ENCODE data around the gene HEG1.

Gene HEG1

GRCh38 chr3:124981472-124981871 lies 74.3 kb downstream of the HEG1 start:
- no peaks in the 10 kb centered on the region for H3K79me1 ChIP-seq (ENCODE audit: low read depth, low read length)
- no peak for DNase-seq (ENCODE audit: low spot score)
- H2BK5ac ChIP-seq (ENCODE audit: low read length) = no peak overlapping the region
- no peak overlapping the region for H4K8ac ChIP-seq (ENCODE audit: low read depth, low read length)
- no peak overlapping the region for H2BK12ac ChIP-seq (ENCODE audit: low read length)
- WGBS, 2 donors (ENCODE audit: extremely low coverage in 2 of 2, insufficient read length in 2 of 2, insufficient replicate concordance in 1 of 2) = no CpG with 5 or more reads among the region's 5 CpGs
- H3K18ac ChIP-seq (ENCODE audit: low read length) = no peak overlapping the region
- H3K36me3 ChIP-seq (replicated peaks in 1 of 2; ENCODE audit: control insufficient read depth in 2 of 2, insufficient read depth in 2 of 2, low read length in 2 of 2) = peaks cover 0 to 39% of the 10 kb centered on the region in 2 donors
- no peak overlapping the region for H4K91ac ChIP-seq (ENCODE audit: low read depth, low read length, poor library complexity)
- H3K9me3 ChIP-seq (replicated peaks in 1 of 2; ENCODE audit: control insufficient read depth in 2 of 2, insufficient read depth in 1 of 2, low read depth in 1 of 2, low read length in 2 of 2) = no peaks in the 10 kb centered on the region
- no peak overlapping the region for H2AFZ ChIP-seq (ENCODE audit: low read length)
- no peaks in the 10 kb centered on the region for H3K4me1 ChIP-seq (ENCODE audit: control insufficient read depth in 2 of 2, insufficient read depth in 1 of 2, low read depth in 1 of 2, low read length in 2 of 2)
- H3K4me3 ChIP-seq (ENCODE audit: low read length in 2 of 2) = no peak overlapping the region
- no peaks in the 10 kb centered on the region for H3K27me3 ChIP-seq (ENCODE audit: control insufficient read depth in 3 of 3, insufficient read depth in 3 of 3, low read depth in 1 of 3, low read length in 3 of 3)
- H3K4me2 ChIP-seq (ENCODE audit: insufficient read depth, low read length, poor library complexity, severe bottlenecking) = no peak overlapping the region
- H3K14ac ChIP-seq (ENCODE audit: low read length) = no peak overlapping the region
- no peak overlapping the region for H2AK5ac ChIP-seq (ENCODE audit: low read depth, low read length)
- H2BK120ac ChIP-seq (ENCODE audit: low read depth, low read length) = no peak overlapping the region
- H3K27ac ChIP-seq (replicated peaks; ENCODE audit: low read length) = no peak overlapping the region
- no peak overlapping the region for H3K4ac ChIP-seq (ENCODE audit: low read length)
- H3K23ac ChIP-seq (ENCODE audit: low read depth, low read length, poor library complexity) = no peak overlapping the region
- H2BK15ac ChIP-seq (ENCODE audit: low read length) = no peak overlapping the region
- no peak overlapping the region for H3K9ac ChIP-seq (ENCODE audit: low read depth, low read length, poor library complexity)

GRCh38 chr3:124978627-124979026 lies 77.2 kb downstream of the HEG1 start:
- no peak overlapping the region for H2BK5ac ChIP-seq (ENCODE audit: low read length)
- no peak overlapping the region for H2AK5ac ChIP-seq (ENCODE audit: low read depth, low read length)
- no peak overlapping the region for H3K9ac ChIP-seq (ENCODE audit: low read depth, low read length, poor library complexity)
- H3K79me1 ChIP-seq (ENCODE audit: low read depth, low read length) = no peaks in the 10 kb centered on the region
- no peak overlapping the region for H3K4ac ChIP-seq (ENCODE audit: low read length)
- no peak overlapping the region for H3K4me2 ChIP-seq (ENCODE audit: insufficient read depth, low read length, poor library complexity, severe bottlenecking)
- H3K9me3 ChIP-seq (replicated peaks in 1 of 2; ENCODE audit: control insufficient read depth in 2 of 2, insufficient read depth in 1 of 2, low read depth in 1 of 2, low read length in 2 of 2) = no peaks in the 10 kb centered on the region
- H3K27ac ChIP-seq (replicated peaks; ENCODE audit: low read length) = no peak overlapping the region
- no peak overlapping the region for H3K23ac ChIP-seq (ENCODE audit: low read depth, low read length, poor library complexity)
- no CpG with 5 or more reads among the region's 7 CpGs for WGBS, 2 donors (ENCODE audit: extremely low coverage in 2 of 2, insufficient read length in 2 of 2, insufficient replicate concordance in 1 of 2)
- no peak overlapping the region for H3K14ac ChIP-seq (ENCODE audit: low read length)
- no peak overlapping the region for H2AFZ ChIP-seq (ENCODE audit: low read length)
- no peak overlapping the region for H4K8ac ChIP-seq (ENCODE audit: low read depth, low read length)
- H4K91ac ChIP-seq (ENCODE audit: low read depth, low read length, poor library complexity) = no peak overlapping the region
- DNase-seq (ENCODE audit: low spot score) = no peak
- no peak overlapping the region for H3K4me3 ChIP-seq (ENCODE audit: low read length in 2 of 2)
- H3K18ac ChIP-seq (ENCODE audit: low read length) = no peak overlapping the region
- H3K27me3 ChIP-seq (ENCODE audit: control insufficient read depth in 3 of 3, insufficient read depth in 3 of 3, low read depth in 1 of 3, low read length in 3 of 3) = no peaks in the 10 kb centered on the region
- no peak overlapping the region for H2BK15ac ChIP-seq (ENCODE audit: low read length)
- no peaks in the 10 kb centered on the region for H3K4me1 ChIP-seq (ENCODE audit: control insufficient read depth in 2 of 2, insufficient read depth in 1 of 2, low read depth in 1 of 2, low read length in 2 of 2)
- H2BK120ac ChIP-seq (ENCODE audit: low read depth, low read length) = no peak overlapping the region
- H3K36me3 ChIP-seq (replicated peaks in 1 of 2; ENCODE audit: control insufficient read depth in 2 of 2, insufficient read depth in 2 of 2, low read length in 2 of 2) = peaks cover 0 to 31% of the 10 kb centered on the region in 2 donors
- no peak overlapping the region for H2BK12ac ChIP-seq (ENCODE audit: low read length)

- Histone ChIP-seq H2AK5ac (ENCODE audit: low read depth, low read length) (no peak overlapping the region), H3K4me3 (ENCODE audit: low read length in 2 of 2) (no peak overlapping the region), H2BK15ac (ENCODE audit: low read length) (no peak overlapping the region), H3K9me3 (replicated peaks in 1 of 2; ENCODE audit: control insufficient read depth in 2 of 2, insufficient read depth in 1 of 2, low read depth in 1 of 2, low read length in 2 of 2) (no peaks in the 10 kb centered on the region), H3K18ac (ENCODE audit: low read length) (no peak overlapping the region), H3K14ac (ENCODE audit: low read length) (no peak overlapping the region), H3K9ac (ENCODE audit: low read depth, low read length, poor library complexity) (no peak overlapping the region), H3K27ac (replicated peaks; ENCODE audit: low read length) (no peak overlapping the region), H3K4me2 (ENCODE audit: insufficient read depth, low read length, poor library complexity, severe bottlenecking) (no peak overlapping the region), H2BK12ac (ENCODE audit: low read length) (no peak overlapping the region), H3K36me3 (replicated peaks in 1 of 2; ENCODE audit: control insufficient read depth in 2 of 2, insufficient read depth in 2 of 2, low read length in 2 of 2) (peaks cover 2 to 43% of the 10 kb centered on the region in 2 donors), H3K23ac (ENCODE audit: low read depth, low read length, poor library complexity) (no peak overlapping the region), H2BK120ac (ENCODE audit: low read depth, low read length) (no peak overlapping the region), H4K8ac (ENCODE audit: low read depth, low read length) (no peak overlapping the region), H3K4ac (ENCODE audit: low read length) (no peak overlapping the region), H2BK5ac (ENCODE audit: low read length) (no peak overlapping the region), H3K27me3 (ENCODE audit: control insufficient read depth in 3 of 3, insufficient read depth in 3 of 3, low read depth in 1 of 3, low read length in 3 of 3) (no peaks in the 10 kb centered on the region), H4K91ac (ENCODE audit: low read depth, low read length, poor library complexity) (no peak overlapping the region), H3K79me1 (ENCODE audit: low read depth, low read length) (no peaks in the 10 kb centered on the region), H3K4me1 (ENCODE audit: control insufficient read depth in 2 of 2, insufficient read depth in 1 of 2, low read depth in 1 of 2, low read length in 2 of 2) (no peaks in the 10 kb centered on the region), H2AFZ (ENCODE audit: low read length) (no peak overlapping the region)
- WGBS, 2 donors (ENCODE audit: extremely low coverage in 2 of 2, insufficient read length in 2 of 2, insufficient replicate concordance in 1 of 2) = no CpG with 5 or more reads among the region's 6 CpGs
- DNase-seq (ENCODE audit: low spot score) = no peak
These were observed 79.4 kb downstream of the HEG1 start for GRCh38 chr3:124976383-124976782.

- no peak overlapping the region for H2BK12ac ChIP-seq (ENCODE audit: low read length)
- no peaks in the 10 kb centered on the region for H3K79me1 ChIP-seq (ENCODE audit: low read depth, low read length)
- peaks cover 7 to 59% of the 10 kb centered on the region in 2 donors for H3K36me3 ChIP-seq (replicated peaks in 1 of 2; ENCODE audit: control insufficient read depth in 2 of 2, insufficient read depth in 2 of 2, low read length in 2 of 2)
- DNase-seq (ENCODE audit: low spot score) = no peak
- H3K4me2 ChIP-seq (ENCODE audit: insufficient read depth, low read length, poor library complexity, severe bottlenecking) = no peak overlapping the region
- H2AFZ ChIP-seq (ENCODE audit: low read length) = no peak overlapping the region
- no peak overlapping the region for H2BK5ac ChIP-seq (ENCODE audit: low read length)
- H3K14ac ChIP-seq (ENCODE audit: low read length) = no peak overlapping the region
- H4K91ac ChIP-seq (ENCODE audit: low read depth, low read length, poor library complexity) = no peak overlapping the region
- no peak overlapping the region for H4K8ac ChIP-seq (ENCODE audit: low read depth, low read length)
- no peak overlapping the region for H3K4me3 ChIP-seq (ENCODE audit: low read length in 2 of 2)
- H2AK5ac ChIP-seq (ENCODE audit: low read depth, low read length) = no peak overlapping the region
- no peaks in the 10 kb centered on the region for H3K4me1 ChIP-seq (ENCODE audit: control insufficient read depth in 2 of 2, insufficient read depth in 1 of 2, low read depth in 1 of 2, low read length in 2 of 2)
- WGBS, 2 donors (ENCODE audit: extremely low coverage in 2 of 2, insufficient read length in 2 of 2, insufficient replicate concordance in 1 of 2) = no CpG with 5 or more reads among the region's 2 CpGs
- H3K27ac ChIP-seq (replicated peaks; ENCODE audit: low read length) = no peak overlapping the region
- H3K18ac ChIP-seq (ENCODE audit: low read length) = no peak overlapping the region
- no peak overlapping the region for H2BK15ac ChIP-seq (ENCODE audit: low read length)
- no peaks in the 10 kb centered on the region for H3K27me3 ChIP-seq (ENCODE audit: control insufficient read depth in 3 of 3, insufficient read depth in 3 of 3, low read depth in 1 of 3, low read length in 3 of 3)
- H3K9me3 ChIP-seq (replicated peaks in 1 of 2; ENCODE audit: control insufficient read depth in 2 of 2, insufficient read depth in 1 of 2, low read depth in 1 of 2, low read length in 2 of 2) = no peaks in the 10 kb centered on the region
- no peak overlapping the region for H2BK120ac ChIP-seq (ENCODE audit: low read depth, low read length)
- no peak overlapping the region for H3K4ac ChIP-seq (ENCODE audit: low read length)
- no peak overlapping the region for H3K23ac ChIP-seq (ENCODE audit: low read depth, low read length, poor library complexity)
- no peak overlapping the region for H3K9ac ChIP-seq (ENCODE audit: low read depth, low read length, poor library complexity)
These were observed 81.1 kb downstream of the HEG1 start for GRCh38 chr3:124974691-124975090.
